ENCODE results near the gene CARMIL3.
"Not testable (repeated sequence)": the region's sequence is repeated elsewhere in the genome, so short reads cannot be mapped to it uniquely, and the experiment has no call there.

The CARMIL3 gene

GRCh38 chr14:24051789-24052655 is at the start of gene CARMIL3:
TSS of gene CARMIL3 (plus strand) at chr14:24052009. CDS start at chr14:24052154, 145 bp downstream.
- DNase-seq = peak; percentile 82

GRCh38 chr14:24006471-24006816 is 45.4 kb upstream of the CARMIL3 start:
- DNase-seq = not testable (repeated sequence)

- peak; percentile 54 for DNase-seq
Observed at GRCh38 chr14:24006817-24007652, 44.8 kb upstream of the CARMIL3 start.

GRCh38 chr14:24011051-24011450 is 40.8 kb upstream of the CARMIL3 start:
- no peak for DNase-seq

- not testable (repeated sequence) for DNase-seq
Observed at GRCh38 chr14:24012726-24013273, 39.0 kb upstream of the CARMIL3 start.

GRCh38 chr14:24013654-24014514 is 37.9 kb upstream of the CARMIL3 start:
- peak; percentile 67 for DNase-seq

GRCh38 chr14:24015745-24016144 is 36.1 kb upstream of the CARMIL3 start:
- DNase-seq = not testable (repeated sequence)

GRCh38 chr14:24018978-24019377 is 32.8 kb upstream of the CARMIL3 start:
- DNase-seq = not testable (repeated sequence)

- DNase-seq = not testable (repeated sequence)
Observed at GRCh38 chr14:24019944-24020343, 31.9 kb upstream of the CARMIL3 start.

GRCh38 chr14:24020520-24020919 is 31.3 kb upstream of the CARMIL3 start:
- not testable (repeated sequence) for DNase-seq

GRCh38 chr14:24024939-24025418 is 26.8 kb upstream of the CARMIL3 start:
- not testable (repeated sequence) for DNase-seq

GRCh38 chr14:24029687-24030086 is 22.1 kb upstream of the CARMIL3 start:
- not testable (repeated sequence) for DNase-seq

GRCh38 chr14:24031331-24031730 is 20.5 kb upstream of the CARMIL3 start:
- DNase-seq = not testable (repeated sequence)

GRCh38 chr14:24032727-24033418 is 18.9 kb upstream of the CARMIL3 start:
- no peak for DNase-seq

- DNase-seq = not testable (repeated sequence)
Observed at GRCh38 chr14:24035769-24036168, 16.0 kb upstream of the CARMIL3 start.

GRCh38 chr14:24036169-24036962 is 15.4 kb upstream of the CARMIL3 start:
- peak; percentile 93 for DNase-seq

GRCh38 chr14:24036963-24037657 is 14.7 kb upstream of the CARMIL3 start:
- not testable (repeated sequence) for DNase-seq

GRCh38 chr14:24037658-24038037 is 14.2 kb upstream of the CARMIL3 start:
- DNase-seq = no peak

GRCh38 chr14:24038686-24039085 is 13.1 kb upstream of the CARMIL3 start:
- DNase-seq = no peak

- no peak for DNase-seq
Observed at GRCh38 chr14:24040692-24041091, 11.1 kb upstream of the CARMIL3 start.
